BLaER1 (cell line): Measurements from ENCODE around the gene STK25.
"Not testable (repeated sequence)": the region's sequence is repeated elsewhere in the genome, so short reads cannot be mapped to it uniquely, and the experiment has no call there.

Source experiments
- H3K27ac ChIP-seq: shearing (Covaris generic); formaldehyde crosslinking; 2 replicates; pipeline ENCODE4 v1.8.1; 2022
- H3K27me3 ChIP-seq: shearing (Covaris generic); formaldehyde crosslinking; 2 replicates; pipeline ENCODE4 v1.8.1; 2022
- H3K36me3 ChIP-seq: shearing (Covaris generic); formaldehyde crosslinking; 2 replicates; pipeline ENCODE4 v1.8.1; 2022
- H3K4me1 ChIP-seq: shearing (Covaris generic); formaldehyde crosslinking; 2 replicates; pipeline ENCODE4 v1.8.1; 2022
- H3K4me2 ChIP-seq: shearing (Covaris generic); formaldehyde crosslinking; 2 replicates; pipeline ENCODE4 v1.8.1; 2022
- H3K4me3 ChIP-seq: shearing (Covaris generic); formaldehyde crosslinking; 2 replicates; pipeline ENCODE4 v1.8.1; 2022
- H3K9ac ChIP-seq: shearing (Covaris generic); formaldehyde crosslinking; 2 replicates; pipeline ENCODE4 v1.8.1; 2022
- H3K9me3 ChIP-seq: shearing (Covaris generic); formaldehyde crosslinking; 2 replicates; pipeline ENCODE4 v1.8.1; 2022
- H4K20me1 ChIP-seq: shearing (Covaris generic); formaldehyde crosslinking; 2 replicates; pipeline ENCODE4 v1.8.1; 2022
- Cebpa-rat ChIP-seq: shearing (Covaris generic); IDR thresholded peaks from 2 replicates; pipeline ENCODE4 v1.8.1; 2022

STK25 gene

DNA sequence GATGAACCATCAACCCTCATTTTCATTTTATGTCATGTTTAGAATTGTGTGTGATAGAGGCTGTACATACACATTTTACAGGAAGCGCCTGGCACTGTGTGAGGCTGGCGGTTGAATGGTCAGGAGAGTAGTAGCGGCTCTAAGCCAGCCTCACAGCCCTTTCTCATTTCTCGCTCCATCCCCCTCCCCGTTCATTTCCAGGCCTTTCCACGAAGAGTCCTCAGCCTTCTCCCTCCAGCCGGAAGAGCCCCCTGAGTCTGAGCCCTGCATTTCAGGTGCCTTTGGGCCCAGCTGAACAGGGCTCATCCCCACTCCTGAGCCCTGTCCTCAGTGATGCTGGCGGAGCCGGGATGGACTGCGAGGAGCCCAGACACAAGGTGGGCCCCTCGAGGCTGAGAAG lies 51.8 kb downstream of the STK25 start:
- peaks cover 33% of the 10 kb centered on the region for H3K4me1 ChIP-seq
- no peaks in the 10 kb centered on the region for H3K9me3 ChIP-seq
- H3K36me3 ChIP-seq = no peaks in the 10 kb centered on the region
- no peak overlapping the region for H3K27ac ChIP-seq
- H4K20me1 ChIP-seq = no peaks in the 10 kb centered on the region; the same call in 1 of the 2 replicates
- H3K4me2 ChIP-seq = no peak overlapping the region
- TF ChIP-seq Cebpa-rat = no peak
- H3K9ac ChIP-seq = no peak overlapping the region
- no peaks in the 10 kb centered on the region for H3K27me3 ChIP-seq
- H3K4me3 ChIP-seq = no peak overlapping the region

- Histone ChIP-seq H3K9me3 (no peaks in the 10 kb centered on the region), H4K20me1 (no peaks in the 10 kb centered on the region), H3K4me1 (peaks cover 27% of the 10 kb centered on the region), H3K4me3 (no peak overlapping the region), H3K27ac (no peak overlapping the region), H3K4me2 (no peak overlapping the region), H3K9ac (no peak overlapping the region), H3K36me3 (0 out of 2 replicates have a peak, but pooled peaks cover 2% of the 10 kb centered on the region), H3K27me3 (no peaks in the 10 kb centered on the region)
- no peak for TF ChIP-seq Cebpa-rat
Observed at GRCh38 chr2:241454837-241455485, 53.4 kb downstream of the STK25 start.

GRCh38 chr2:241453919-241454318 lies 54.5 kb downstream of the STK25 start:
- H3K4me2 ChIP-seq, H3K4me3 ChIP-seq, H3K9ac ChIP-seq, H3K36me3 ChIP-seq, H3K27ac ChIP-seq, H3K9me3 ChIP-seq, H3K27me3 ChIP-seq, H4K20me1 ChIP-seq: not testable (repeated sequence)
- H3K4me1 ChIP-seq = peaks cover 16% of the 10 kb centered on the region

- no peak overlapping the region for H3K9ac ChIP-seq
- peaks cover 14% of the 10 kb centered on the region for H3K4me1 ChIP-seq
- no peaks in the 10 kb centered on the region for H3K9me3 ChIP-seq
- H3K36me3 ChIP-seq = peaks cover 16% of the 10 kb centered on the region; the same call in 1 of the 2 replicates
- no peaks in the 10 kb centered on the region for H3K27me3 ChIP-seq
- TF ChIP-seq Cebpa-rat = no peak
- H3K27ac ChIP-seq = no peak overlapping the region
- peak overlapping the region; percentile 51 for H3K4me2 ChIP-seq
- H3K4me3 ChIP-seq = no peak overlapping the region
- H4K20me1 ChIP-seq = peaks cover 9% of the 10 kb centered on the region; the same call in 1 of the 2 replicates
Observed at GRCh38 chr2:241451840-241452506, 56.4 kb downstream of the STK25 start.

DNA sequence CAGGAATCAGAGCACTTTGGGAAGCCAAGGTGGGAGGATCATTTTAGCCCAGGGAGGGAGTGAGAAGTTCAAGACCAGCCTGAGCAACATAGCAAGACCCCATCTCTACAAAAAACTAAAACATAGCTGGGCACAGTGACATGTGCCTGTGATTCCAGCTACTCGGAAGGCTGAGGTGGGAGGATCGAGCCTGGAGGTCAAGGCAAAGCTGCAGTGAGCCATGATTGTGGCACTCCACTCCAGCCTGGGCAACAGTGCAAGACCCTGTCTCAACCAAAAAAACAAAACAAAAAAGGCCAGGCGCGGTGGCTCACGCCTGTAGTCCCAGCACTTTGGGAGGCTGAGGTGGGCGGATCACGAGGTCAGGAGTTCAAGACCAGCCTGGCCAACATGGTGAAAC lies 58.3 kb downstream of the STK25 start:
- not testable (repeated sequence) for H3K4me3 ChIP-seq, H3K27me3 ChIP-seq, H3K27ac ChIP-seq, H3K4me2 ChIP-seq, H3K9me3 ChIP-seq, H3K9ac ChIP-seq
- H4K20me1 ChIP-seq = peaks cover 23% of the 10 kb centered on the region
- H3K4me1 ChIP-seq = peaks cover 14% of the 10 kb centered on the region
- peaks cover 23% of the 10 kb centered on the region; the same call in 1 of the 2 replicates for H3K36me3 ChIP-seq

GRCh38 chr2:241445426-241445825 lies 63.0 kb downstream of the STK25 start:
- Histone ChIP-seq H3K36me3 (peaks cover 59% of the 10 kb centered on the region), H3K4me2 (no peak overlapping the region), H3K4me1 (peaks cover 17% of the 10 kb centered on the region), H3K27ac (no peak overlapping the region), H4K20me1 (peaks cover 70% of the 10 kb centered on the region), H3K27me3 (peaks cover 26% of the 10 kb centered on the region), H3K4me3 (no peak overlapping the region), H3K9ac (no peak overlapping the region), H3K9me3 (no peaks in the 10 kb centered on the region)
- TF ChIP-seq Cebpa-rat = no peak

GRCh38 chr2:241443486-241444223 lies 64.7 kb downstream of the STK25 start:
- peaks cover 68% of the 10 kb centered on the region for H3K36me3 ChIP-seq
- H3K4me1 ChIP-seq = peaks cover 17% of the 10 kb centered on the region
- H3K4me3 ChIP-seq = no peak overlapping the region
- peaks cover 73% of the 10 kb centered on the region for H4K20me1 ChIP-seq
- no peaks in the 10 kb centered on the region for H3K9me3 ChIP-seq
- H3K9ac ChIP-seq = no peak overlapping the region
- H3K4me2 ChIP-seq = peak overlapping the region; percentile 55
- H3K27ac ChIP-seq = no peak overlapping the region
- TF ChIP-seq Cebpa-rat = no peak
- H3K27me3 ChIP-seq = peaks cover 26% of the 10 kb centered on the region
